SU-DHL-6 (cell line): ENCODE data around the gene GATAD2A.

Experiments used
- CTCF ChIP-seq: fragments of 200-600 bp; sonication (generic); IDR thresholded peaks from one replicate; pipeline ENCODE4 v1.5.1; 2017; ENCODE audit warnings: antibody characterized with exemption, mild to moderate bottlenecking, low read length, moderate library complexity; ENCODE audit not compliant: insufficient read depth, poor library complexity, severe bottlenecking
- EZH2phosphoT487 ChIP-seq: fragments of 200-600 bp; sonication (generic), shearing (Covaris generic); conservative IDR thresholded peaks from 2 replicates; pipeline ENCODE4 v1.6.1; 2018; ENCODE audit warnings: mild to moderate bottlenecking, antibody characterized with exemption, low read length, moderate library complexity, mixed read lengths

- TF ChIP-seq CTCF (no peak), EZH2phosphoT487 (no peak)
Observed at GRCh38 chr19:19513682-19514081, 108.2 kb downstream of the GATAD2A start.
